ENCODE data around the gene SIPA1. TPM values are rescaled to one million over a fixed set of nuclear protein-coding genes. Genes with fewer than 3 reads are reported as not detected.

SIPA1 gene
- total and polyA plus RNA-seq, 4 donors, result 15.4 to 34.9 (median 22.8) TPM

DNA sequence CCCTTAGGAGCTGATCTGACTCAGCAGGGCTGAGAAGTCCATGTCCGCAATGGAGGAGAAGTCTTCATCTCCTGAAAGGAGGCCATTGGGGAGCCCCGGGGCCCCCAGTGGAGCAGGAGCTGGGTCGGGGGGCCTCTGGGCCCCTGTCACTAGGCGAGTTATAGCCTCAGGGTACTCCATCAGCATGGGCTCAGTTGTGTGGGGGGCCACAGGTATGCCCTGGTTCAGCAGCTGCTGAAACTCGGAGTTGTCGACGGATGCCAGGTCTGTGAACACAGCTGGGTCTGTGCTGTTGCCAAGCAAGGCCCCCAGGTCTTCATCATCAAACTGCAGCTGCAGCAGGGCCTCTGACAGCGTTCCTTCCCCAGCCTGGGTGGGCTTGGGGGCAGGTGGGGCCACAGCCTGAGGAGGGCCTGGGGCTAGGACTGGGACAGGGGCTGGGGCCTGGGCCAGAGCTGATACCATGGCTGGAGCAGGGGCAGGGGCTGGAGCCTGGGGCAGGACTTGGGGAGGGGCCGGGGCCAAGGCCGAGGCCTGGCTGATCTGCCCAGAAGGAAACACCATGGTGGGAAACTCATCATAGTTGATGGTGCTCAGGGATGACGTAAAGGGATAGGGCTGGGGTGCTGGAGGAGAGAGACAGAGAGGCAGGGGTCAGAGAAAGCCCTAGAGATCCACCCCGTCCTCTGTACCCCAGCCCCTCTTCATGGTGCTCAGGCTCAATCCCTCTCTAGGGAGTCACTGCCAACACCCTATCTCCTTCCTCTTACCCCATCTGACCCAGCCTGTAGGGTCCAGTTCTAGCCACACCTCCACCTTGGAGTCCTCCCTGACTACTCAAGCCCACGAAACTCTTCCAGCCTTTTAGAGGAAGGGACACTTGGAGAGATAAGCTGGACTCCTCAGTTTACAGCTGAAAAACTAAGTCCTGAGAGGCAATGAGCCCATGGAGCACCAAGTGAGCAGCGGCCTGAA is 16.8 kb downstream of the SIPA1 start:
- WGBS, result 94% methylated on average over 14 of the region's 14 CpGs
- DNase-seq (ENCODE audit: low spot score), result no peak
- peaks cover 17 to 53% (median 41%) of the 10 kb centered on the region in 4 donors for H3K4me1 ChIP-seq (ENCODE audit: control insufficient read depth in 4 of 4, insufficient read depth in 4 of 4, low read length in 3 of 4)
- no peaks in the 10 kb centered on the region for H3K9me3 ChIP-seq (ENCODE audit: control insufficient read depth in 4 of 4, low read length in 3 of 4)
- TF ChIP-seq, protein P1, sequence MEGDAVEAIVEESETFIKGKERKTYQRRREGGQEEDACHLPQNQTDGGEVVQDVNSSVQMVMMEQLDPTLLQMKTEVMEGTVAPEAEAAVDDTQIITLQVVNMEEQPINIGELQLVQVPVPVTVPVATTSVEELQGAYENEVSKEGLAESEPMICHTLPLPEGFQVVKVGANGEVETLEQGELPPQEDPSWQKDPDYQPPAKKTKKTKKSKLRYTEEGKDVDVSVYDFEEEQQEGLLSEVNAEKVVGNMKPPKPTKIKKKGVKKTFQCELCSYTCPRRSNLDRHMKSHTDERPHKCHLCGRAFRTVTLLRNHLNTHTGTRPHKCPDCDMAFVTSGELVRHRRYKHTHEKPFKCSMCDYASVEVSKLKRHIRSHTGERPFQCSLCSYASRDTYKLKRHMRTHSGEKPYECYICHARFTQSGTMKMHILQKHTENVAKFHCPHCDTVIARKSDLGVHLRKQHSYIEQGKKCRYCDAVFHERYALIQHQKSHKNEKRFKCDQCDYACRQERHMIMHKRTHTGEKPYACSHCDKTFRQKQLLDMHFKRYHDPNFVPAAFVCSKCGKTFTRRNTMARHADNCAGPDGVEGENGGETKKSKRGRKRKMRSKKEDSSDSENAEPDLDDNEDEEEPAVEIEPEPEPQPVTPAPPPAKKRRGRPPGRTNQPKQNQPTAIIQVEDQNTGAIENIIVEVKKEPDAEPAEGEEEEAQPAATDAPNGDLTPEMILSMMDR (IDR thresholded peaks at IDR 0.05; ENCODE audit: low read depth, low read length, missing input control), result no peak
- TF ChIP-seq FOXA1 (IDR thresholded peaks at IDR 0.05) (no peak), RXRA (IDR thresholded peaks at IDR 0.05) (no peak), NR2F2 (IDR thresholded peaks at IDR 0.05) (no peak), HNF4G (IDR thresholded peaks at IDR 0.05) (no peak), FOXA2 (IDR thresholded peaks at IDR 0.05) (no peak), HNF4A (conservative IDR thresholded peaks at IDR 0.05) (no peak), SP1 (IDR thresholded peaks at IDR 0.05) (no peak), RAD21 (IDR thresholded peaks at IDR 0.05) (no peak), YY1 (IDR thresholded peaks at IDR 0.05) (no peak), GABPA (IDR thresholded peaks at IDR 0.05 in 1 of 2, conservative IDR thresholded peaks at IDR 0.05 in 1 of 2) (no peak), JUND (IDR thresholded peaks at IDR 0.05) (no peak), TAF1 (conservative IDR thresholded peaks at IDR 0.05) (no peak)
- TF ChIP-seq, protein P2, sequence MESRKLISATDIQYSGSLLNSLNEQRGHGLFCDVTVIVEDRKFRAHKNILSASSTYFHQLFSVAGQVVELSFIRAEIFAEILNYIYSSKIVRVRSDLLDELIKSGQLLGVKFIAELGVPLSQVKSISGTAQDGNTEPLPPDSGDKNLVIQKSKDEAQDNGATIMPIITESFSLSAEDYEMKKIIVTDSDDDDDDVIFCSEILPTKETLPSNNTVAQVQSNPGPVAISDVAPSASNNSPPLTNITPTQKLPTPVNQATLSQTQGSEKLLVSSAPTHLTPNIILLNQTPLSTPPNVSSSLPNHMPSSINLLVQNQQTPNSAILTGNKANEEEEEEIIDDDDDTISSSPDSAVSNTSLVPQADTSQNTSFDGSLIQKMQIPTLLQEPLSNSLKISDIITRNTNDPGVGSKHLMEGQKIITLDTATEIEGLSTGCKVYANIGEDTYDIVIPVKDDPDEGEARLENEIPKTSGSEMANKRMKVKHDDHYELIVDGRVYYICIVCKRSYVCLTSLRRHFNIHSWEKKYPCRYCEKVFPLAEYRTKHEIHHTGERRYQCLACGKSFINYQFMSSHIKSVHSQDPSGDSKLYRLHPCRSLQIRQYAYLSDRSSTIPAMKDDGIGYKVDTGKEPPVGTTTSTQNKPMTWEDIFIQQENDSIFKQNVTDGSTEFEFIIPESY (IDR thresholded peaks at IDR 0.05), result no peak
- TF ChIP-seq, protein P3, sequence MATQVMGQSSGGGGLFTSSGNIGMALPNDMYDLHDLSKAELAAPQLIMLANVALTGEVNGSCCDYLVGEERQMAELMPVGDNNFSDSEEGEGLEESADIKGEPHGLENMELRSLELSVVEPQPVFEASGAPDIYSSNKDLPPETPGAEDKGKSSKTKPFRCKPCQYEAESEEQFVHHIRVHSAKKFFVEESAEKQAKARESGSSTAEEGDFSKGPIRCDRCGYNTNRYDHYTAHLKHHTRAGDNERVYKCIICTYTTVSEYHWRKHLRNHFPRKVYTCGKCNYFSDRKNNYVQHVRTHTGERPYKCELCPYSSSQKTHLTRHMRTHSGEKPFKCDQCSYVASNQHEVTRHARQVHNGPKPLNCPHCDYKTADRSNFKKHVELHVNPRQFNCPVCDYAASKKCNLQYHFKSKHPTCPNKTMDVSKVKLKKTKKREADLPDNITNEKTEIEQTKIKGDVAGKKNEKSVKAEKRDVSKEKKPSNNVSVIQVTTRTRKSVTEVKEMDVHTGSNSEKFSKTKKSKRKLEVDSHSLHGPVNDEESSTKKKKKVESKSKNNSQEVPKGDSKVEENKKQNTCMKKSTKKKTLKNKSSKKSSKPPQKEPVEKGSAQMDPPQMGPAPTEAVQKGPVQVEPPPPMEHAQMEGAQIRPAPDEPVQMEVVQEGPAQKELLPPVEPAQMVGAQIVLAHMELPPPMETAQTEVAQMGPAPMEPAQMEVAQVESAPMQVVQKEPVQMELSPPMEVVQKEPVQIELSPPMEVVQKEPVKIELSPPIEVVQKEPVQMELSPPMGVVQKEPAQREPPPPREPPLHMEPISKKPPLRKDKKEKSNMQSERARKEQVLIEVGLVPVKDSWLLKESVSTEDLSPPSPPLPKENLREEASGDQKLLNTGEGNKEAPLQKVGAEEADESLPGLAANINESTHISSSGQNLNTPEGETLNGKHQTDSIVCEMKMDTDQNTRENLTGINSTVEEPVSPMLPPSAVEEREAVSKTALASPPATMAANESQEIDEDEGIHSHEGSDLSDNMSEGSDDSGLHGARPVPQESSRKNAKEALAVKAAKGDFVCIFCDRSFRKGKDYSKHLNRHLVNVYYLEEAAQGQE (IDR thresholded peaks at IDR 0.05), result no peak
- TF ChIP-seq, protein P4, sequence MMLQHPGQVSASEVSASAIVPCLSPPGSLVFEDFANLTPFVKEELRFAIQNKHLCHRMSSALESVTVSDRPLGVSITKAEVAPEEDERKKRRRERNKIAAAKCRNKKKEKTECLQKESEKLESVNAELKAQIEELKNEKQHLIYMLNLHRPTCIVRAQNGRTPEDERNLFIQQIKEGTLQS (IDR thresholded peaks at IDR 0.05), result no peak
- TF ChIP-seq, protein P5, sequence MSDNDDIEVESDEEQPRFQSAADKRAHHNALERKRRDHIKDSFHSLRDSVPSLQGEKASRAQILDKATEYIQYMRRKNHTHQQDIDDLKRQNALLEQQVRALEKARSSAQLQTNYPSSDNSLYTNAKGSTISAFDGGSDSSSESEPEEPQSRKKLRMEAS (IDR thresholded peaks at IDR 0.05), result no peak
- no peaks in the 10 kb centered on the region for H3K27me3 ChIP-seq (ENCODE audit: control insufficient read depth in 4 of 4, insufficient read depth in 4 of 4, low read length in 3 of 4)
- no peak overlapping the region for H3K9ac ChIP-seq (ENCODE audit: low read depth in 1 of 2, low read length in 2 of 2)
- peaks cover 23 to 57% (median 40%) of the 10 kb centered on the region in 4 donors for H3K36me3 ChIP-seq (ENCODE audit: control insufficient read depth in 4 of 4, insufficient read depth in 3 of 4, low read depth in 1 of 4, low read length in 3 of 4)
- no peak overlapping the region for H3K4me3 ChIP-seq (ENCODE audit: low read depth in 1 of 3, low read length in 3 of 3)
- peak overlapping the region; percentile 15 to 98 for H3K27ac ChIP-seq (ENCODE audit: low read depth in 1 of 2, low read length in 2 of 2)

Measured in liver (tissue), 9 donors.